PC-9 (cell line): Measurements from ENCODE around the gene PLEKHA6. TPM values are rescaled to one million over a fixed set of nuclear protein-coding genes. Genes with fewer than 3 reads are reported as not detected.

ENCODE experiments used
- BruUV-seq: library from RNA; stranded (reverse); fragments of 400-500 nt; replicated peaks from 2 replicates; lab custom pipeline; 2021; lab: Mats Ljungman, UMichigan
- CTCF ChIA-PET: fragments of 300-600 bp; sonication (Branson Sonifier 250); formaldehyde crosslinking; loops from one replicate; lab custom pipeline; 2022; ENCODE audit warnings: antibody characterized with exemption; lab: Charles Lee
- POLR2A ChIA-PET: fragments of 300-600 bp; sonication (Branson Sonifier 250); formaldehyde crosslinking; loops from one replicate; lab custom pipeline; 2022; ENCODE audit warnings: antibody characterized with exemption; ENCODE audit not compliant: unreplicated experiment; lab: Charles Lee
- DNase-seq, 2 experiments: peaks; one replicate each; pipeline versions ENCODE4 v3.0.0 to v3.0.0-alpha.2; 2015 to 2022; ENCODE audit warnings: mixed read lengths in 1 of 2
- H2AFZ ChIP-seq: fragments of 200-600 bp; sonication (generic); 2 replicates; pipeline ENCODE4 v1.8.1; 2017; ENCODE audit warnings: antibody characterized with exemption
- H3F3A ChIP-seq: fragments of 200-600 bp; sonication (generic); 2 replicates; pipeline ENCODE4 v1.8.1; 2017; ENCODE audit warnings: antibody characterized with exemption, mild to moderate bottlenecking, low read depth; ENCODE audit not compliant: insufficient read depth
- H3K27ac ChIP-seq: fragments of 200-600 bp; sonication (generic); 2 replicates; pipeline ENCODE4 v1.6.1; 2016; ENCODE audit warnings: mixed run types
- H3K27me3 ChIP-seq: fragments of 200-600 bp; sonication (generic); 2 replicates; pipeline ENCODE4 v1.6.1; 2016; ENCODE audit warnings: low read depth, mixed run types; ENCODE audit not compliant: insufficient read depth
- H3K36me3 ChIP-seq: fragments of 200-600 bp; sonication (generic); 2 replicates; pipeline ENCODE4 v1.6.1; 2016; ENCODE audit warnings: low read depth, mixed run types
- H3K4me1 ChIP-seq: fragments of 200-600 bp; sonication (generic); replicated peaks from 2 replicates; pipeline ENCODE4 v1.6.1; 2016; ENCODE audit warnings: mixed run types; ENCODE audit not compliant: insufficient read depth
- H3K4me2 ChIP-seq: fragments of 200-600 bp; sonication (generic); 2 replicates; pipeline ENCODE4 v1.6.1; 2017; ENCODE audit warnings: mixed run types
- H3K4me3 ChIP-seq: fragments of 200-600 bp; sonication (generic); 2 replicates; pipeline ENCODE4 v1.6.1; 2016; ENCODE audit warnings: mixed run types
- H3K79me2 ChIP-seq: fragments of 200-600 bp; sonication (generic); 2 replicates; pipeline ENCODE4 v1.6.1; 2017; ENCODE audit warnings: low read depth, mixed run types
- H3K9me2 ChIP-seq: fragments of 200-600 bp; sonication (generic); 2 replicates; pipeline ENCODE4 v1.8.1; 2017; ENCODE audit warnings: mild to moderate bottlenecking; ENCODE audit not compliant: insufficient read depth
- H3K9me3 ChIP-seq: fragments of 200-600 bp; sonication (generic); 2 replicates; pipeline ENCODE4 v1.8.1; 2016; ENCODE audit warnings: low read depth; ENCODE audit not compliant: insufficient read depth
- H4K20me1 ChIP-seq: fragments of 200-600 bp; sonication (generic); 2 replicates; pipeline ENCODE4 v1.8.1; 2017; ENCODE audit not compliant: insufficient read depth
- CTCF ChIP-seq: fragments of 200-600 bp; sonication (generic); conservative IDR thresholded peaks from 2 replicates; pipeline ENCODE4 v1.6.1; 2017; ENCODE audit warnings: mixed run types, antibody characterized with exemption, mild to moderate bottlenecking, moderate library complexity
- EZH2 ChIP-seq: fragments of 200-600 bp; sonication (generic); IDR thresholded peaks from 2 replicates; pipeline ENCODE4 v1.8.0; 2017; ENCODE audit warnings: antibody characterized with exemption, low read depth
- intact Hi-C: fragments of 100-400 bp; cut with micrococcal nuclease; formaldehyde crosslinking; loops from one replicate; pipeline ENCODE4 v1.10.0; 2022; ENCODE audit not compliant: unreplicated experiment
- total RNA-seq: library from RNA; stranded (reverse); gene quantifications from 2 replicates; pipeline ENCODE4 v1.2.3, GENCODE V29; 2021

PLEKHA6 gene
- total RNA-seq, 1 experiment from 2014 or later = 52.0 TPM

- peaks cover 14% of the 10 kb centered on the region for H3K4me1 ChIP-seq
- DNase-seq = no peak
- no TSS peak for BruUV-seq
- H3F3A ChIP-seq = no peaks in the 10 kb centered on the region
- peaks cover 27% of the 10 kb centered on the region for H4K20me1 ChIP-seq
- no peaks in the 10 kb centered on the region for H3K27me3 ChIP-seq
- H3K36me3 ChIP-seq = peaks cover 12% of the 10 kb centered on the region; the same call in 1 of the 2 replicates
- ChIA-PET POLR2A (interaction anchor here (0.6 kb wide), 1 partner anchor 520 kb away, joined by 4 read pairs; no protein-coding TSS in a partner anchor), CTCF (no interaction called here)
- H2AFZ ChIP-seq = no peak overlapping the region
- intact Hi-C loops = no loop called here
- H3K4me3 ChIP-seq = no peak overlapping the region
- no peak overlapping the region for H3K27ac ChIP-seq
- H3K9me3 ChIP-seq = no peaks in the 10 kb centered on the region
- no peak overlapping the region for H3K4me2 ChIP-seq
- H3K9me2 ChIP-seq = no peaks in the 10 kb centered on the region
- TF ChIP-seq EZH2 = no peak
- no peak for TF ChIP-seq CTCF
- H3K79me2 ChIP-seq = peaks cover 90% of the 10 kb centered on the region
Measured at GRCh38 chr1:204280099-204280961, 79.4 kb downstream of the PLEKHA6 start.

GRCh38 chr1:204278958-204279357, 80.8 kb downstream of the PLEKHA6 start:
- Histone ChIP-seq H3K4me2 (no peak overlapping the region), H3K9me3 (no peaks in the 10 kb centered on the region), H3K36me3 (peaks cover 19% of the 10 kb centered on the region), H2AFZ (no peak overlapping the region), H3K4me3 (no peak overlapping the region), H4K20me1 (peaks cover 21% of the 10 kb centered on the region), H3K79me2 (peaks cover 83% of the 10 kb centered on the region), H3K4me1 (peaks cover 9% of the 10 kb centered on the region; the same call in 1 of the 2 replicates), H3K9me2 (no peaks in the 10 kb centered on the region), H3K27ac (no peak overlapping the region; the same call in 1 of the 2 replicates), H3F3A (no peaks in the 10 kb centered on the region), H3K27me3 (no peaks in the 10 kb centered on the region)
- TF ChIP-seq CTCF = no peak
- TF ChIP-seq EZH2 = no peak
- CTCF ChIA-PET = interaction anchor here (0.8 to 1.0 kb wide), 2 partner anchors 34 to 528 kb away, joined by 3 to 5 read pairs; no protein-coding TSS in a partner anchor
- no peak for DNase-seq
- BruUV-seq = no TSS peak
- POLR2A ChIA-PET = no interaction called here
- intact Hi-C loops = no loop called here

- peaks cover 78% of the 10 kb centered on the region for H3K79me2 ChIP-seq
- H4K20me1 ChIP-seq = peaks cover 18% of the 10 kb centered on the region
- peaks cover 23% of the 10 kb centered on the region for H3K36me3 ChIP-seq
- no peaks in the 10 kb centered on the region for H3K27me3 ChIP-seq
- TF ChIP-seq EZH2 (no peak), CTCF (no peak)
- H3F3A ChIP-seq = no peaks in the 10 kb centered on the region
- ChIA-PET POLR2A (interaction anchor here (0.6 kb wide), 1 partner anchor 46 kb away, joined by 3 read pairs; no protein-coding TSS in a partner anchor), CTCF (no interaction called here)
- no TSS peak for BruUV-seq
- no peaks in the 10 kb centered on the region for H3K9me2 ChIP-seq
- DNase-seq = no peak
- no peak overlapping the region for H3K27ac ChIP-seq
- intact Hi-C loops = no loop called here
- peaks cover 9% of the 10 kb centered on the region; the same call in 1 of the 2 replicates for H3K4me1 ChIP-seq
- H3K4me2 ChIP-seq = no peak overlapping the region
- H3K4me3 ChIP-seq = no peak overlapping the region
- H3K9me3 ChIP-seq = no peaks in the 10 kb centered on the region
- H2AFZ ChIP-seq = no peak overlapping the region
Measured at GRCh38 chr1:204278251-204278650, 81.5 kb downstream of the PLEKHA6 start.
